ENCODE measurements around the gene CCBE1.
A peak's percentile ranks its signal among the peaks of the same experiment; 100 is the strongest.
"Not testable (repeated sequence)": the region's sequence is repeated elsewhere in the genome, so short reads cannot be mapped to it uniquely, and the experiment has no call there.

Gene CCBE1

GRCh38 chr18:59697236-59697932, at the start of gene CCBE1:
CCBE1 (minus strand) TSS chr18:59697423.
- DNase-seq: peak; percentile 68

DNA sequence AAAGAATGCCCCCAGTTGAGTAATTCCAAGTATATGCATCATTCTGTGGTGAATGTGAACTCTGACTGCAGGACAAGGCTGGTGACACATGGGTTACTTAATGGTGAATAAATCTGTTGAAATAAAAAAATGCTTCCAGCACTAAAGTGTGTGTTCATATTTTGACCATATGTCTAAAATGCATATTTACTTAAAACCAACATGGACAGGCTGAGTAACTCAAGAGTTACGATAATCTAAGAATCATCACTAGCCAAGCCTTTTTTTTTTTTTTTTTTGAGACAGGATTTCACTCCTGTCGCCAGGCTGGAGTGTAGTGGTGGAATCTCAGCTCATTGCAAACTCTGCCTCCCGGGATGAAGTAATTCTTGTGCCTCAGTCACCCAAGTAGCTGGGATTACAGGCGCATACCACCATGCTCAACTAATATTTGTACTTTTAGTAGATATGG, 47.1 kb upstream of the CCBE1 start:
- no peak for DNase-seq

- DNase-seq: no peak
Measured at GRCh38 chr18:59743566-59743965, 46.3 kb upstream of the CCBE1 start.

DNA sequence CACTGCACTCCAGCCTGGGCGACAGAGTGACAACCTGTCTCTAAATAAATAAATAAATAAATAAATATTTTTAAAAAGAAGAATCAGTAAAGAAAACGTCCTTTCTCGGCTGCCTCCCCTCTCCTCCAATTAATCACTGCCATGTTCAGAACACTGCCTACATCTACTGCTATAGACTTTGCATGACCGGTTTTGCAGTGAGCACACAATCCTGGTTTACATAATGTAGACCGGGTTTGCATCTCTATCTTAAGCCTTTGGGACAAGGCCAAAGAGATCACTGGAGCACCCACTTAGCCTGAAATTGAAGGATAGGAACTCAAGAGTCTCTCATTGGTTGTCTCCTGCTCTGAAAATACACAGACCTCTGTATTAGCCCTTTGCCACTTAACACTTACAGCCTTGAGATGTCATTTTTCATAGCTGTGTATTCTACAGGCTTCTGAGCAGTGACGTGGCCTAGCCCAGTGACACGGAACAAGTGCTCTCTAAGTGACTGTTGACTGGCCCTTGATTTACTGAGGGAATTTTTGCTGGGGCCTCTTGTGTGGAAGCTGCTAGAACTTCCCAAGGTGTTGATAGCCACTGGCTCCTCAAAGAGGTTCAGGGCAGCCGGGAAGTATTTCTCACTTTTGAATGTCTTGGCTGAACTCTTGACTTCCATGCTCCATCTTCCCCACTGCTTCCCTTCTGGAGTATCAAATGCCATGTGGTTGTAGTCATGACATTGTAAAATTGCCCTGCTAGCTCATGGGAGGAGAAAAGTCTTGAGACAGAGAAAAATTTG, 45.3 kb upstream of the CCBE1 start:
- DNase-seq: no peak

GRCh38 chr18:59740141-59740540, 42.9 kb upstream of the CCBE1 start:
- no peak for DNase-seq

DNA sequence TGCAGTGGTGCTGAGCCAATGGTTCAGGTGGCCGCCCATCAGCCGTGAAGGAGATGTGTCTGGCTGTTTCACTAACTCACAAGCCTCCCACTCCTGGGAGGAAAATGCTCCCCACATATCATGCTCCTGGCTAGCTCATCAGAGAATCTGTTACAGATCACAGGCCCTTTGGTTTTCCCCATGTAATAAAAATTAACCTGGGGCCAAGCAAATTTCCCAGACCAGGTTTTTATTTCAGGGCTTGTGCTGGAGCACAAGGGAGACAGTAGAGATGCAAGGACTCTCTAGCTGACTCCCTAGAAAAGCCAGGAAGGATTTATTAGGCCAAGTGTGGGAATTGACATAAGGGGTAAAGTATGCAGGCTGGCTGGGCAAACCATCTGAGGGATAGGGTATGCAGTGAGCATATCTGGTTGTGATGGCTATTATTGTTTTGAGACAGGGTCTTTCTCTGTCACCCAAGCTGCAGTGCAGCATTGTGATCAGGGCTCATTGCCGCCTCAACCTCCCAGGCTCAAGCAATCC, 40.6 kb upstream of the CCBE1 start:
- no peak for DNase-seq

- DNase-seq: not testable (repeated sequence)
Measured at GRCh38 chr18:59737335-59737734, 40.1 kb upstream of the CCBE1 start.

- no peak for DNase-seq
Measured at GRCh38 chr18:59736061-59736460, 38.8 kb upstream of the CCBE1 start.

DNA sequence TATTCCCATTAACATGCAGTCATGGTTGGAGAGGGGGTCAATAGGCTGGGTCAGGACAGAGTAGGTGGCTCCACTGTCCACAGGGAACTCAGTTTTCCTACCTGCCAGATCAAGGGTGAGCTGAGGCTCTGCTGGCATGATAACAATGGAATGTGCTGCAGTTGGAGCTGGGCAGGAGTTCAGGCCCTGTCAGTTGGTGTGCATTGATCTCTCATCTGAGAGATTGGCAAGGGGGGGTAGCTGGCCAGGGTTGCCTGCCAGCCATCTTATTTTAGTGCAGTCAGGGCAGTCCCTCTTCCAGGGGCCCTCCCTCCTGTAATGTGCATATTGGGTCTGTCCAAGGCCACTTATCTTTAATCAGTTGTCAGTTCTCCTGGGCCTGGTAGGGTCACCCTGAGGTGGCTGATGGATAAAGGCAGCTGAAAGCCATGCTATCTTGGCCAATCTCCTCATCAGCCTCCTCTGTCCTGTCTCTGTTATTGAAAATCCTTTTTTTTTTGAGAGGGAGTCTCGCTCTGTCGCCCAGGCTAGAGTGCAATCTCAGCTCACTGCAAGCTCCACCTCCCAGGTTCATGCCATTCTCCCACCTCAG, 38.1 kb upstream of the CCBE1 start:
- no peak for DNase-seq

GRCh38 chr18:59733421-59733820, 36.2 kb upstream of the CCBE1 start:
- no peak for DNase-seq

- no peak for DNase-seq
Measured at GRCh38 chr18:59730896-59731295, 33.7 kb upstream of the CCBE1 start.

- no peak for DNase-seq
Measured at GRCh38 chr18:59729781-59730180, 32.6 kb upstream of the CCBE1 start.

DNA sequence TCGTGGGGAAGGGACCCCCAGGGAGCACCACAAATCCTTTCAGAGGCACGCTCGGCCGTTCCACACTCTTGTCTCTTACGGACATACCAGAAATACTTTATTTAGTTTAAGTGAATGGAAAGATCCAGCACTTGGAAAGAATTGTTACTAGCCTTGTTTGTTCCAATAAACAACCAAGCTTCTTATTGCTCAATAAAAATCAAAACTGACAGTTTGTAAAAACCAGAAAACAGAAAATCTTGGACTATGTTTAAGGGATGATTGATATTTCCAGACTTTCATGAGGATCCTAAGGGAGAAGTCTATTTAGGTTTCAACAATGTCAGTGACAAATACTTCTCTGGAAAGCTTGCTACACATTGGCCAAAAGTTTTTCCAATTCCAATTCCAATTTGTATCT, 31.6 kb upstream of the CCBE1 start:
- no peak for DNase-seq

DNA sequence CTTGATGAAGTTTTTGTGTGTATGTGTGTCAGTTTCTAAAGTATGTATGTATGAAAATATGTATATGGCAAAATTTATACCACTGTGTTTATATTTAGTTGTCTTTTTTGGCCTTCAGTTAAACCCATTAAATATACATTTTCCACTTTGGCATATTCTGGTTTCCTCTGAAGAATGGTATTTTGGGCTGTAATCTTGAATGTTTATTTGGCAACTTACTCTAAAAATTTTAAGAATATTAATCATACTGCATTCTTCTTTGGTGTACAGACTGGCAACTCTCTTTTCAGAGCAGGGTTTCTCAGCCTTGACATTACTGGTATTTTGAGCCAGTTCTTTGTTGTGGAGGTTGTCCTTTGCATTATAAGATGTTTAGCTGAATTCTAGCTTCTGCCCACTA, 27.9 kb upstream of the CCBE1 start:
- DNase-seq: no peak

- no peak for DNase-seq
Measured at GRCh38 chr18:59724103-59724502, 26.9 kb upstream of the CCBE1 start.

- DNase-seq: no peak
Measured at GRCh38 chr18:59721931-59722330, 24.7 kb upstream of the CCBE1 start.

DNA sequence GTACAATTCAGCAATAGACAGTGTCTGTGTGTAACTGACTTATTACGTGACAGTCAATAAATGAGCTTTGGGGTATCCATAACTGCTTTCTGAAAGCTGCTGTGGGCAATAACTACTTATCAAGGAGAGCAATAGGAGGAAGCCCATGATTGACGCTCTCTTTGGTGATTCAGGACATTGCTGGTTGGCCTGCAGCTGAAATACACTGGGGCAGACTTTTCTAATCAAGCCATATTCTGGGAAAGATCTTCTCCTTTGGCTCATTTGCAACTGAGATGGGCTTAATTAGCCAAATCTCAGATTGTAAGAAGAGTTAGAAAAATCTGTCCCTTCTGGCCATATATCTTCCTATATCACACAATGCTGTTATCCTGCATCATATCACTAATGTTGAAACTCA, 24.0 kb upstream of the CCBE1 start:
- DNase-seq: no peak

GRCh38 chr18:59719544-59720181, 22.4 kb upstream of the CCBE1 start:
- DNase-seq: no peak

DNA sequence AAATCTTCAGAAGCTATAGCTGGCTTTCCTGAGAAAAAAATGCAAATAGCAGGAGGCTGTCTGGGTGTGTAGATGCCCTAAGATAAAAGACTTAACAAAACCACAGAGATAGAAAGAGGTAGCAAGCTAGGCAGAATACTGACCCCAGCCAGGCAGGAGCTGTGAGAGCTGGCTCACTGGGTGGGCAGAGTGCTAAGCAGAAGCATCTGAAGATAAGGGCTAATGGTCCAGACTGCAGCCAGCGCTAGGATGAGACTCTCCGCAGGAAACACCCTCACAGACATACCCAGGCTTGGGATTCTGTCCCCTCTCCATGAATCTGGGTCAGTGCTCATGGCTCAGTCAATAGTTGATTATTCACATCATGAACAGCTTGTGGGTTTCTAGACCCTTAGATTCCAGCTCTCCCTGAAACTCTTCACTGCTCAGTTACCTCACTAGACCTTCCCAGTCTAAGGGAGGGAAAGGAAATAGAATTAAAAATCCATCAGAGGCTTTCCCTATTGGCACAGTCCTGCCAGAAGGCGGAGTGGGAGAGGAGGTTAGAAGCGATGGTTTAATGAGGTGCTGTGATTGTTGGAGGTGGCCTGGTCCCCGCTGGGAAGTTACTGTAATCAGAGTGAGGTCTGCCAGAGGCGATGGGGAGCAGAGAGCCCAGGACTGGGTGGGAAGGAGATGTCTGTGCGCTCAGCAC, 21.4 kb upstream of the CCBE1 start:
- DNase-seq: no peak

DNA sequence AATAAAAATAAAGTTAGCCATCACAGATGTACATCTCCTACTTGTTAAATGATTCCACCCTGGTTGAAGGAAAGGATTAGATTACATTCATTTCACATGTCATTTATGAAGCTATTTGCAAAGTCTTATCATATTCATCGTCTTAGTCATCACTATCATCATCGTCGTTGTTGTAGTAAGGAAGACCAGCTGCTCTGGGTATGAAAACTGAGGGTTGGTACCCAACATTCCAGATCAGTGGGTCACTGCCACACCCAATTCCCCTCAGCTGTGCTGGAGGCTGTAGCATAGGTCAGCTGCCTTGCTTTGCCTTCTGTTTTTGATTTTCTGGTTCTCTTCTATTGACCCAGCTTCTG, 20.9 kb upstream of the CCBE1 start:
- DNase-seq: no peak

DNA sequence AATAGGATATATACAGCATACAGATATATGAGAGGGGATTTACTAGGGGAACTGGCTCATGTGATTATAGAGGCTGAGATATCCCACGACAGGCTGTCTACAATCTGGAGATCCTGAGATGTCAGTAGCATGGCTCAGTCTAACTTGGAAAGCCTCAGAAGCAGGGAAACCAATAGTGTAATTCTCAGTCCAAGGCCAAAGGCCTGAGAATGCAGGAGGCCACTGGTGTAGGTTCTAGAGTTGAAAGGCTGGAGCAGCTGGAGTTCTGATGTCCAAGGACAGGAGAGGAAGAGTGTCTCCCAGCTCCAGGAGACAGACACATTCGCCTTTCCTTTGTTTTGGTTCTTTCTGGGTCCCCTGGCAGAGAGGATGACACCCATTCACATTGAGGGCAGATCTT, 20.1 kb upstream of the CCBE1 start:
- DNase-seq: no peak

DNA sequence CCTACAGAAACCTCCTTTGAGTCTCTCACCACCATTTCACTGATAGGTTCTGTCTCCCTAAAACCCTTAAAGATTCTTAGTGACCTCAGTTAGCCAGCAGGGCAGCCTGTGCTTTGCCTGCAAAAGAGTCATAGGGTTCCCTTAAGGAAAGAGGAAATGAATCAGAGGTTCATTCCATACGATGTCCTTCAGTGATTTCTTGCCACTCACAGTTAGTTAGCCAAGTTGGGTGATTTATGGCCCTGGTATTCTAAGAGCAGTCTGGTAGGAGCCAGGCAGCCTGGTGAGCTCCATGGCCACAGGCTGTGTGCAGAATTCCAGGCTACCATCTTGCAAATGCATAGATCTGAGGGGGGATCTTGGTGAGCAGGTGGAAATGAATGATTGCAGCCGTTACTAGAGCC, 18.7 kb upstream of the CCBE1 start:
- no peak for DNase-seq

- no peak for DNase-seq
Measured at GRCh38 chr18:59715445-59715844, 18.2 kb upstream of the CCBE1 start.

Measured in COR-L47 (cell line).